H9 (cell line): ENCODE data around the gene MTSS2. TPM values are rescaled to one million over a fixed set of nuclear protein-coding genes. Genes with fewer than 3 reads are reported as not detected.

Experiments
- DNase-seq: peaks from one replicate; pipeline ENCODE4 v3.0.0-alpha.2; 2017
- H2AFZ ChIP-seq: one replicate; pipeline ENCODE4 v1.6.1; 2013; ENCODE audit warnings: mild to moderate bottlenecking, low read length, control low read depth, moderate library complexity
- H2AK5ac ChIP-seq: 2 replicates; pipeline ENCODE4 v1.6.1; 2013; ENCODE audit warnings: low read length, control low read depth, mixed read lengths; ENCODE audit not compliant: insufficient read length
- H2BK120ac ChIP-seq: one replicate; pipeline ENCODE4 v1.6.1; 2013; ENCODE audit warnings: low read depth, mild to moderate bottlenecking, low read length, control low read depth, inconsistent platforms; ENCODE audit not compliant: poor library complexity, severe bottlenecking
- H2BK12ac ChIP-seq: 2 replicates; pipeline ENCODE4 v1.6.1; 2013; ENCODE audit warnings: low read length, control low read depth, mixed read lengths, low read depth; ENCODE audit not compliant: insufficient read length
- H2BK15ac ChIP-seq: 2 replicates; pipeline ENCODE4 v1.6.1; 2013; ENCODE audit warnings: low read depth, low read length, control low read depth
- H2BK20ac ChIP-seq: one replicate; pipeline ENCODE4 v1.6.1; 2013; ENCODE audit warnings: low read depth, mild to moderate bottlenecking, low read length, control low read depth, inconsistent platforms; ENCODE audit not compliant: poor library complexity, severe bottlenecking
- H2BK5ac ChIP-seq: 2 replicates; pipeline ENCODE4 v1.6.1; 2013; ENCODE audit warnings: low read length, control low read depth, mixed read lengths; ENCODE audit not compliant: insufficient read length
- H3K14ac ChIP-seq: 2 replicates; pipeline ENCODE4 v1.6.1; 2013; ENCODE audit warnings: low read length, control low read depth; ENCODE audit not compliant: insufficient read depth
- H3K18ac ChIP-seq: 2 replicates; pipeline ENCODE4 v1.6.1; 2013; ENCODE audit warnings: low read depth, mild to moderate bottlenecking, mixed read lengths, low read length, control low read depth; ENCODE audit not compliant: insufficient read length
- H3K23ac ChIP-seq: 2 replicates; pipeline ENCODE4 v1.6.1; 2013; ENCODE audit warnings: low read length, control low read depth, mixed read lengths, low read depth; ENCODE audit not compliant: insufficient read length
- H3K23me2 ChIP-seq: 2 replicates; pipeline ENCODE4 v1.6.1; 2013; ENCODE audit warnings: low read depth, mild to moderate bottlenecking, mixed read lengths, low read length, control low read depth; ENCODE audit not compliant: insufficient read length, poor library complexity, severe bottlenecking
- H3K27ac ChIP-seq: 2 replicates; pipeline ENCODE4 v1.5.1; 2013; ENCODE audit warnings: low read length, control low read depth, mixed read lengths, low read depth; ENCODE audit not compliant: insufficient read length
- H3K27me3 ChIP-seq: 2 replicates; pipeline ENCODE4 v1.6.1; 2013; ENCODE audit warnings: low read length, control low read depth, inconsistent platforms; ENCODE audit not compliant: insufficient read depth
- H3K4ac ChIP-seq: 2 replicates; pipeline ENCODE4 v1.6.1; 2013; ENCODE audit warnings: low read depth, mild to moderate bottlenecking, control low read depth, inconsistent platforms, low read length, moderate library complexity
- H3K4me1 ChIP-seq: 2 replicates; pipeline ENCODE4 v1.6.1; 2013; ENCODE audit warnings: low read length, control low read depth, inconsistent platforms; ENCODE audit not compliant: insufficient read depth
- H3K4me2 ChIP-seq: 2 replicates; pipeline ENCODE4 v1.6.1; 2013; ENCODE audit warnings: low read length, control low read depth, mixed read lengths; ENCODE audit not compliant: insufficient read length, insufficient read depth
- H3K56ac ChIP-seq: 2 replicates; pipeline ENCODE4 v1.6.1; 2013; ENCODE audit warnings: low read depth, mild to moderate bottlenecking, mixed read lengths, low read length, control low read depth; ENCODE audit not compliant: insufficient read length
- H3K79me1 ChIP-seq: 2 replicates; pipeline ENCODE4 v1.6.1; 2013; ENCODE audit warnings: low read depth, mild to moderate bottlenecking, moderate library complexity, low read length, control low read depth, inconsistent platforms; ENCODE audit not compliant: insufficient read depth, poor library complexity, severe bottlenecking
- H3K79me2 ChIP-seq: 2 replicates; pipeline ENCODE4 v1.6.1; 2013; ENCODE audit warnings: low read length, control low read depth, inconsistent platforms; ENCODE audit not compliant: insufficient read depth
- H3K9ac ChIP-seq: 2 replicates; pipeline ENCODE4 v1.6.1; 2013; ENCODE audit warnings: low read length, control low read depth, mixed read lengths; ENCODE audit not compliant: insufficient read length; ENCODE audit errors: extremely low read depth
- H3K9me3 ChIP-seq: one replicate; pipeline ENCODE4 v1.6.1; 2013; ENCODE audit warnings: low read depth, low read length, inconsistent platforms; ENCODE audit not compliant: control insufficient read depth
- H3T11ph ChIP-seq: one replicate; pipeline ENCODE4 v1.6.1; 2013; ENCODE audit warnings: mild to moderate bottlenecking, low read length, control low read depth, inconsistent platforms
- H4K20me1 ChIP-seq: one replicate; pipeline ENCODE4 v1.6.1; 2013; ENCODE audit not compliant: control insufficient read depth, insufficient read length, insufficient read depth
- H4K5ac ChIP-seq: 2 replicates; pipeline ENCODE4 v1.6.1; 2013; ENCODE audit warnings: low read depth, mild to moderate bottlenecking, mixed read lengths, low read length, control low read depth; ENCODE audit not compliant: insufficient read length
- H4K8ac ChIP-seq: replicated peaks from 2 replicates; pipeline ENCODE4 v1.6.1; 2013; ENCODE audit warnings: low read length, control low read depth, mixed read lengths, low read depth; ENCODE audit not compliant: insufficient read length
- H4K91ac ChIP-seq: 2 replicates; pipeline ENCODE4 v1.6.1; 2013; ENCODE audit warnings: low read depth, mild to moderate bottlenecking, moderate library complexity, mixed read lengths, low read length, control low read depth; ENCODE audit not compliant: insufficient read length
- H3K27ac Mint-ChIP-seq, 3 experiments: 2 replicates in 2 of 3; 3 replicates in 1 of 3; pipeline ENCODE4 v1.8.0; 2020 to 2021; ENCODE audit warnings: mixed read lengths in 3 of 3, mild to moderate bottlenecking in 1 of 3, moderate library complexity in 1 of 3
- H3K27me3 Mint-ChIP-seq: 2 replicates; pipeline ENCODE4 v1.8.0; 2021; ENCODE audit warnings: low read depth, mild to moderate bottlenecking, moderate library complexity, mixed read lengths
- H3K36me3 Mint-ChIP-seq, 3 experiments: 2 replicates in 2 of 3; 3 replicates in 1 of 3; pipeline ENCODE4 v1.8.0; 2020 to 2021; ENCODE audit warnings: low read depth in 3 of 3, mixed read lengths in 3 of 3; ENCODE audit not compliant: insufficient read depth in 1 of 3
- H3K4me1 Mint-ChIP-seq, 2 experiments: 2 replicates each; pipeline ENCODE4 v1.8.0; 2020; ENCODE audit warnings: mixed read lengths in 2 of 2
- H3K4me3 Mint-ChIP-seq, 2 experiments: 2 replicates in 1 of 2; 3 replicates in 1 of 2; pipeline ENCODE4 v1.8.0; 2020 to 2021; ENCODE audit warnings: mild to moderate bottlenecking in 2 of 2, mixed read lengths in 2 of 2, moderate library complexity in 1 of 2
- H3K9me3 Mint-ChIP-seq, 2 experiments: 2 replicates in 1 of 2; 3 replicates in 1 of 2; pipeline ENCODE4 v1.8.0; 2020; ENCODE audit warnings: mild to moderate bottlenecking in 2 of 2, mixed read lengths in 2 of 2, moderate library complexity in 1 of 2
- WGBS: extraction: QIAGEN DNeasy Blood & Tissue Kit; methylation state at CpG from one replicate; pipeline ENCODE4 v1.1.7; 2013; ENCODE audit warnings: missing lambda C conversion rate, low lambda C conversion rate, mixed read lengths; ENCODE audit not compliant: insufficient read length; ENCODE audit errors: extremely low coverage; 5-methylcytosine and 5-hydroxymethylcytosine counted together
- total RNA-seq: library from RNA; stranded (reverse); gene quantifications from 2 replicates; pipeline ENCODE4 v1.2.1, GENCODE V29; 2021
- TF ChIP-seq, protein P1 (sequence below): fragments of 200-600 bp; sonication (generic); conservative IDR thresholded peaks from 3 replicates; pipeline ENCODE4 v1.8.0; 2021; ENCODE audit warnings: antibody characterized with exemption, mild to moderate bottlenecking

Gene MTSS2
- total RNA-seq, 1 experiment from 2014 or later, result 41.0 TPM

DNA sequence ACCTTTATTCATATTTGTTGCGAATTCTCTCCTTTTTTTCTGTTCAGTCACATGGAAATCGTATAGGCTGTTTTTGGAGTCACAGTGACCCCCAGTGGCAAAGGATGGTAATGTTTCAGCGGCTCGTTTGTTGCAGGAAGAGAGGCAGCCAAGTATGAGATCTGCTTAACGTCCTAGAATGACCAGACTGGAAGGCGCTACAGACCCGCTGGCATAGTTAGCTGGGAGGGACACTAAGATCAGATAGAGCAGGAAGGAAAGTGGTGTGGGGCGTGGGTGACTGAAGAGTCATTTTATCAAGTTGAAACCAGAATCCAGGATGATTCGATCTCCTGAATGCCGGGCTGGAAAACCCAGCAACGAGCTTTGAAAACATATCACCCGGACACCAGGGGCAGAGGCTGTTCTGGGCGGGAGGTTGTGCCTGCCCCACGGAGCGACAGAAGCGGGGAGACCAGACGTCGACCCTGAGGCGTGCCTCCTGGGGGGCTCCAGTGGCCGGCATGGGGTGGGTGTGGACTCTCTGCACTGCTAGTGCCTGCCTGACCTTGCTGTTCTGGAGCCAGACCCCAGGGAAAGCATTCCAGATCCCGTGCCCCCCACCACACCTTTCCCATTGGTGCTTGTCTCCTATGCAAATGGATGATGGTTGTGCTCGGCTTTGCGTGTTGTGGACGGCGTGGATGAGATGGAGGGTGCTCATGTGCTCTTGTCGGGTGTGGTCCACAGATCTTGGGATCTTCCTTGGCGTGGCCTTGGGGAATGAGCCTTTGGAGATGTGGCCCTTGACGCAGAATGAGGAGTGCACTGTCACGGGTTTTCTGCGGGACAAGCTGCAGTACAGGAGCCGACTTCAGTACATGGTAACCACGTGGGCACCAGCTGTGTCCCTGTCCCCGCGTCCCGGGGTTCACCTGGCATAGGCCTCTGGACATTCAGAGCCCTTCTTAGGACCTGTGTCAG lies 31.8 kb downstream of the MTSS2 start:
- H3K23ac ChIP-seq, result no peak overlapping the region
- no peak overlapping the region for H3K9ac ChIP-seq
- no peak overlapping the region for H4K8ac ChIP-seq
- H3K27me3 Mint-ChIP-seq, result no peaks in the 10 kb centered on the region; the same call in 1 of the 2 replicates
- peaks cover 0 to under 1% of the 10 kb centered on the region in 2 experiments; a peak in 1 of 5 replicates for H3K9me3 Mint-ChIP-seq
- H3K27ac Mint-ChIP-seq, result 0 out of 7 replicates have a peak overlapping the region, but pooled peaks of 1 of the 3 experiments have one; percentile 3
- H2BK120ac ChIP-seq, result no peak overlapping the region
- TF ChIP-seq, protein P1, sequence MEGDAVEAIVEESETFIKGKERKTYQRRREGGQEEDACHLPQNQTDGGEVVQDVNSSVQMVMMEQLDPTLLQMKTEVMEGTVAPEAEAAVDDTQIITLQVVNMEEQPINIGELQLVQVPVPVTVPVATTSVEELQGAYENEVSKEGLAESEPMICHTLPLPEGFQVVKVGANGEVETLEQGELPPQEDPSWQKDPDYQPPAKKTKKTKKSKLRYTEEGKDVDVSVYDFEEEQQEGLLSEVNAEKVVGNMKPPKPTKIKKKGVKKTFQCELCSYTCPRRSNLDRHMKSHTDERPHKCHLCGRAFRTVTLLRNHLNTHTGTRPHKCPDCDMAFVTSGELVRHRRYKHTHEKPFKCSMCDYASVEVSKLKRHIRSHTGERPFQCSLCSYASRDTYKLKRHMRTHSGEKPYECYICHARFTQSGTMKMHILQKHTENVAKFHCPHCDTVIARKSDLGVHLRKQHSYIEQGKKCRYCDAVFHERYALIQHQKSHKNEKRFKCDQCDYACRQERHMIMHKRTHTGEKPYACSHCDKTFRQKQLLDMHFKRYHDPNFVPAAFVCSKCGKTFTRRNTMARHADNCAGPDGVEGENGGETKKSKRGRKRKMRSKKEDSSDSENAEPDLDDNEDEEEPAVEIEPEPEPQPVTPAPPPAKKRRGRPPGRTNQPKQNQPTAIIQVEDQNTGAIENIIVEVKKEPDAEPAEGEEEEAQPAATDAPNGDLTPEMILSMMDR, result peak; percentile 96
- H3K27ac ChIP-seq, result no peak overlapping the region
- H2AK5ac ChIP-seq, result no peak overlapping the region
- no peaks in the 10 kb centered on the region for H4K20me1 ChIP-seq
- H2BK15ac ChIP-seq, result no peak overlapping the region
- H3K4me3 Mint-ChIP-seq, result no peak overlapping the region; a peak in 1 of 5 replicates
- peaks cover 14 to 18% of the 10 kb centered on the region in 2 experiments for H3K4me1 Mint-ChIP-seq
- WGBS, result no CpG with 5 or more reads among the region's 35 CpGs
- H3K9me3 ChIP-seq, result no peaks in the 10 kb centered on the region
- no peak overlapping the region for H3K14ac ChIP-seq
- no peak overlapping the region for H3K4ac ChIP-seq
- no peak overlapping the region for H2BK12ac ChIP-seq
- no peak overlapping the region for H4K91ac ChIP-seq
- peak; percentile 83 for DNase-seq
- H2AFZ ChIP-seq, result no peak overlapping the region
- no peaks in the 10 kb centered on the region for H3K79me2 ChIP-seq
- H4K5ac ChIP-seq, result no peak overlapping the region
- H3K27me3 ChIP-seq, result no peaks in the 10 kb centered on the region
- H3K18ac ChIP-seq, result no peak overlapping the region
- H3T11ph ChIP-seq, result no peak overlapping the region
- no peak overlapping the region for H3K4me2 ChIP-seq
- no peak overlapping the region for H3K56ac ChIP-seq
- no peaks in the 10 kb centered on the region for H3K79me1 ChIP-seq
- no peak overlapping the region for H2BK20ac ChIP-seq
- H3K23me2 ChIP-seq, result no peaks in the 10 kb centered on the region
- no peak overlapping the region for H2BK5ac ChIP-seq
- peaks cover 0 to 3% (median 2%) of the 10 kb centered on the region in 3 experiments; a peak in 5 of 7 replicates for H3K36me3 Mint-ChIP-seq
- no peaks in the 10 kb centered on the region for H3K4me1 ChIP-seq
